Measurements from ENCODE around the gene PIK3C2G. TPM values are rescaled to one million over a fixed set of nuclear protein-coding genes. Genes with fewer than 3 reads are reported as not detected.

PIK3C2G gene
- total and polyA plus RNA-seq, 4 donors: 4.9 to 40.1 (median 19.4) TPM

DNA sequence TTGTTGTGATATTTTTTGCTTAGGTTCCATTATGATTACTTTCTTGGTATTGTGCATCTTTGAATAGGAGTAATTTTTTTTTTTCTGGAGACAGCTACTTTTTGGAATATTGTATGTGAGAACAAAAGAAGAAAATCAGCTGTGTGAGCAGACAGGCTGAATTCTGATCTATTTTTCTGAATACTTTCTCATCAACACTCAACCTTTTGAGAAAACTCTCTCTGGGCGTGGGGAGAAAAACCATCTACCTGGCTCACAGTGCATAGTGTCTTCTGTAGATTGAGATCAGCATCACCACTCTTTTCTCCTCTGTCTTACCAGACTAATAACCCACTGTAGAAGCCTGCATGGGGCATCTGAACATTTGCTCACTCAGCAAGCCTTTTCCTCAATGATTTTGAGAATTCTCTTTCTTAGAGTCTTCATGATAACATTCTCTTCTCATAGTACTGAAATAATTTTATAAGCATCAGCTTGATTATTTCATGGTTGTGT is 3.3 kb downstream of the PIK3C2G start:
- peaks cover 0 to 6% (median 1%) of the 10 kb centered on the region in 4 donors for H3K4me1 ChIP-seq (ENCODE audit: control insufficient read depth in 4 of 4, insufficient read depth in 4 of 4, low read length in 3 of 4)
- no peak for DNase-seq (ENCODE audit: low spot score)
- no peak overlapping the region for H3K4me3 ChIP-seq (ENCODE audit: low read depth in 1 of 3, low read length in 3 of 3)
- no peak overlapping the region for H3K27ac ChIP-seq (ENCODE audit: low read depth in 1 of 2, low read length in 2 of 2)
- 93% methylated on average over 1 of the region's 1 CpG for WGBS
- H3K27me3 ChIP-seq (ENCODE audit: control insufficient read depth in 4 of 4, insufficient read depth in 4 of 4, low read length in 3 of 4): no peaks in the 10 kb centered on the region
- H3K9me3 ChIP-seq (ENCODE audit: control insufficient read depth in 4 of 4, low read length in 3 of 4): no peaks in the 10 kb centered on the region
- H3K36me3 ChIP-seq (ENCODE audit: control insufficient read depth in 4 of 4, insufficient read depth in 3 of 4, low read depth in 1 of 4, low read length in 3 of 4): no peaks in the 10 kb centered on the region
- no peak overlapping the region for H3K9ac ChIP-seq (ENCODE audit: low read depth in 1 of 2, low read length in 2 of 2)
- TF ChIP-seq, protein P1, sequence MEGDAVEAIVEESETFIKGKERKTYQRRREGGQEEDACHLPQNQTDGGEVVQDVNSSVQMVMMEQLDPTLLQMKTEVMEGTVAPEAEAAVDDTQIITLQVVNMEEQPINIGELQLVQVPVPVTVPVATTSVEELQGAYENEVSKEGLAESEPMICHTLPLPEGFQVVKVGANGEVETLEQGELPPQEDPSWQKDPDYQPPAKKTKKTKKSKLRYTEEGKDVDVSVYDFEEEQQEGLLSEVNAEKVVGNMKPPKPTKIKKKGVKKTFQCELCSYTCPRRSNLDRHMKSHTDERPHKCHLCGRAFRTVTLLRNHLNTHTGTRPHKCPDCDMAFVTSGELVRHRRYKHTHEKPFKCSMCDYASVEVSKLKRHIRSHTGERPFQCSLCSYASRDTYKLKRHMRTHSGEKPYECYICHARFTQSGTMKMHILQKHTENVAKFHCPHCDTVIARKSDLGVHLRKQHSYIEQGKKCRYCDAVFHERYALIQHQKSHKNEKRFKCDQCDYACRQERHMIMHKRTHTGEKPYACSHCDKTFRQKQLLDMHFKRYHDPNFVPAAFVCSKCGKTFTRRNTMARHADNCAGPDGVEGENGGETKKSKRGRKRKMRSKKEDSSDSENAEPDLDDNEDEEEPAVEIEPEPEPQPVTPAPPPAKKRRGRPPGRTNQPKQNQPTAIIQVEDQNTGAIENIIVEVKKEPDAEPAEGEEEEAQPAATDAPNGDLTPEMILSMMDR (IDR thresholded peaks at IDR 0.05; ENCODE audit: low read depth, low read length, missing input control): no peak
- TF ChIP-seq RAD21 (IDR thresholded peaks at IDR 0.05): no peak
- TF ChIP-seq, protein P2, sequence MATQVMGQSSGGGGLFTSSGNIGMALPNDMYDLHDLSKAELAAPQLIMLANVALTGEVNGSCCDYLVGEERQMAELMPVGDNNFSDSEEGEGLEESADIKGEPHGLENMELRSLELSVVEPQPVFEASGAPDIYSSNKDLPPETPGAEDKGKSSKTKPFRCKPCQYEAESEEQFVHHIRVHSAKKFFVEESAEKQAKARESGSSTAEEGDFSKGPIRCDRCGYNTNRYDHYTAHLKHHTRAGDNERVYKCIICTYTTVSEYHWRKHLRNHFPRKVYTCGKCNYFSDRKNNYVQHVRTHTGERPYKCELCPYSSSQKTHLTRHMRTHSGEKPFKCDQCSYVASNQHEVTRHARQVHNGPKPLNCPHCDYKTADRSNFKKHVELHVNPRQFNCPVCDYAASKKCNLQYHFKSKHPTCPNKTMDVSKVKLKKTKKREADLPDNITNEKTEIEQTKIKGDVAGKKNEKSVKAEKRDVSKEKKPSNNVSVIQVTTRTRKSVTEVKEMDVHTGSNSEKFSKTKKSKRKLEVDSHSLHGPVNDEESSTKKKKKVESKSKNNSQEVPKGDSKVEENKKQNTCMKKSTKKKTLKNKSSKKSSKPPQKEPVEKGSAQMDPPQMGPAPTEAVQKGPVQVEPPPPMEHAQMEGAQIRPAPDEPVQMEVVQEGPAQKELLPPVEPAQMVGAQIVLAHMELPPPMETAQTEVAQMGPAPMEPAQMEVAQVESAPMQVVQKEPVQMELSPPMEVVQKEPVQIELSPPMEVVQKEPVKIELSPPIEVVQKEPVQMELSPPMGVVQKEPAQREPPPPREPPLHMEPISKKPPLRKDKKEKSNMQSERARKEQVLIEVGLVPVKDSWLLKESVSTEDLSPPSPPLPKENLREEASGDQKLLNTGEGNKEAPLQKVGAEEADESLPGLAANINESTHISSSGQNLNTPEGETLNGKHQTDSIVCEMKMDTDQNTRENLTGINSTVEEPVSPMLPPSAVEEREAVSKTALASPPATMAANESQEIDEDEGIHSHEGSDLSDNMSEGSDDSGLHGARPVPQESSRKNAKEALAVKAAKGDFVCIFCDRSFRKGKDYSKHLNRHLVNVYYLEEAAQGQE (IDR thresholded peaks at IDR 0.05): no peak

- Histone ChIP-seq H3K27me3 (ENCODE audit: control insufficient read depth in 4 of 4, insufficient read depth in 4 of 4, low read length in 3 of 4) (no peaks in the 10 kb centered on the region), H3K4me1 (ENCODE audit: control insufficient read depth in 4 of 4, insufficient read depth in 4 of 4, low read length in 3 of 4) (no peaks in the 10 kb centered on the region), H3K9ac (ENCODE audit: low read depth in 1 of 2, low read length in 2 of 2) (no peak overlapping the region), H3K27ac (ENCODE audit: low read depth in 1 of 2, low read length in 2 of 2) (no peak overlapping the region), H3K9me3 (ENCODE audit: control insufficient read depth in 4 of 4, low read length in 3 of 4) (no peaks in the 10 kb centered on the region), H3K36me3 (ENCODE audit: control insufficient read depth in 4 of 4, insufficient read depth in 3 of 4, low read depth in 1 of 4, low read length in 3 of 4) (no peaks in the 10 kb centered on the region), H3K4me3 (ENCODE audit: low read depth in 1 of 3, low read length in 3 of 3) (no peak overlapping the region)
- WGBS: 91% methylated on average over 9 of the region's 9 CpGs
- no peak for DNase-seq (ENCODE audit: low spot score)
- TF ChIP-seq TAF1 (conservative IDR thresholded peaks at IDR 0.05) (no peak), HNF4A (conservative IDR thresholded peaks at IDR 0.05) (no peak), EGR1 (IDR thresholded peaks at IDR 0.05; ENCODE audit: low read depth in 2 of 2) (no peak), FOXA2 (IDR thresholded peaks at IDR 0.05) (no peak), GABPA (IDR thresholded peaks at IDR 0.05 in 1 of 2, conservative IDR thresholded peaks at IDR 0.05 in 1 of 2) (no peak), FOXA1 (IDR thresholded peaks at IDR 0.05) (no peak), HNF4G (IDR thresholded peaks at IDR 0.05) (no peak), JUND (IDR thresholded peaks at IDR 0.05) (no peak), RAD21 (IDR thresholded peaks at IDR 0.05) (no peak)
- TF ChIP-seq, protein P3, sequence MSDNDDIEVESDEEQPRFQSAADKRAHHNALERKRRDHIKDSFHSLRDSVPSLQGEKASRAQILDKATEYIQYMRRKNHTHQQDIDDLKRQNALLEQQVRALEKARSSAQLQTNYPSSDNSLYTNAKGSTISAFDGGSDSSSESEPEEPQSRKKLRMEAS (IDR thresholded peaks at IDR 0.05): no peak
- TF ChIP-seq, protein P2 (IDR thresholded peaks at IDR 0.05): no peak
Observed at GRCh38 chr12:18267427-18268099, 6.2 kb downstream of the PIK3C2G start.
